A549 (cell line): ENCODE results near the gene GRID1. TPM values are rescaled to one million over a fixed set of nuclear protein-coding genes. Genes with fewer than 3 reads are reported as not detected.

Experiments used
- ATAC-seq, 2 experiments: fragments of 200-7000 bp in 1 of 2; fragments of >200 bp in 1 of 2; cut with Nextera tagmentation in 1 of 2; cut with Tn5 transposase in 1 of 2; 3 replicates each; pipeline versions ENCODE4 v1.8.0 to v1.9.1; 2018 to 2020; ENCODE audit warnings: mild to moderate bottlenecking in 1 of 2, moderate library complexity in 1 of 2
- CTCF ChIA-PET: fragments of 300-600 bp; sonication (Branson Sonifier 250); formaldehyde crosslinking; extraction: SDS; loops from one replicate; lab custom pipeline; 2021; ENCODE audit warnings: antibody characterized with exemption, inconsistent platforms; lab: Yijun Ruan, JAX
- POLR2A ChIA-PET: fragments of 350-600 bp; formaldehyde crosslinking; extraction: SDS; loops from one replicate; lab custom pipeline; 2021; ENCODE audit warnings: antibody characterized with exemption, inconsistent platforms; lab: Yijun Ruan, JAX
- DNase-seq, 2 experiments: peaks; one replicate each; pipeline versions ENCODE4 v3.0.0 to v3.0.0-alpha.2; 2011 to 2016; ENCODE audit warnings: low read depth in 1 of 2, low spot score in 1 of 2
- FAIRE-seq: peaks from 2 replicates; lab custom pipeline; 2011; peaks lifted over from hg19 to GRCh38; lab: Jason Lieb, UNC
- H3K27ac ChIP-seq, 2 experiments: fragments of >200 bp; sonication (Bioruptor Twin); formaldehyde crosslinking; 3 replicates each; pipeline ENCODE4 v1.5.1; 2016 to 2017
- H3K4me1 ChIP-seq: fragments of >200 bp; sonication (Bioruptor Twin); formaldehyde crosslinking; 3 replicates; pipeline ENCODE4 v1.6.1; 2016
- H3K4me2 ChIP-seq: fragments of >200 bp; sonication (Bioruptor Twin); formaldehyde crosslinking; 3 replicates; pipeline ENCODE4 v1.6.1; 2016
- H3K4me3 ChIP-seq: fragments of >200 bp; sonication (Bioruptor Twin); formaldehyde crosslinking; 3 replicates; pipeline ENCODE4 v1.5.1; 2016
- H3K9me3 ChIP-seq: fragments of >200 bp; sonication (Bioruptor Twin); formaldehyde crosslinking; 3 replicates; pipeline ENCODE4 v1.6.1; 2016
- CBX8 ChIP-seq: fragments of 200-600 bp; sonication (generic); IDR thresholded peaks from 2 replicates; pipeline ENCODE4 v1.6.1; 2016
- CTCF ChIP-seq: fragments of >200 bp; sonication (Bioruptor Twin); formaldehyde crosslinking; IDR thresholded peaks from 3 replicates; pipeline ENCODE4 v1.5.1; 2016
- EP300 ChIP-seq, 2 experiments: fragments of >200 bp; sonication (Bioruptor Twin); formaldehyde crosslinking; IDR thresholded peaks; 2 replicates in 1 of 2; 3 replicates in 1 of 2; pipeline ENCODE4 v1.6.1; 2016 to 2017
- FOSL2 ChIP-seq, 2 experiments: fragments of 450-650 bp in 1 of 2; fragments of >200 bp in 1 of 2; sonication (Bioruptor Twin) in 1 of 2; formaldehyde crosslinking; IDR thresholded peaks; 2 replicates each; pipeline versions ENCODE4 v1.5.0 to v1.6.1; 2016 to 2020; ENCODE audit warnings: mild to moderate bottlenecking in 1 of 2, moderate library complexity in 1 of 2
- GATA3 ChIP-seq: IDR thresholded peaks from 2 replicates; pipeline ENCODE4 v1.6.1; 2012; ENCODE audit warnings: borderline replicate concordance
- HDAC2 ChIP-seq: fragments of 200-600 bp; sonication (generic); IDR thresholded peaks from 2 replicates; pipeline ENCODE4 v1.6.1; 2016
- HOXA7 ChIP-seq: fragments of 250-450 bp; sonication (Bioruptor Pico); IDR thresholded peaks from 2 replicates; pipeline ENCODE4 v1.5.0; 2020; ENCODE audit warnings: mild to moderate bottlenecking, moderate library complexity
- HOXB13 ChIP-seq: fragments of 250-450 bp; sonication (Bioruptor Pico); IDR thresholded peaks from 2 replicates; pipeline ENCODE4 v1.5.0; 2020; ENCODE audit warnings: low read depth, mild to moderate bottlenecking, moderate library complexity
- JUN ChIP-seq, 2 experiments: fragments of >200 bp; sonication (Bioruptor Twin); formaldehyde crosslinking; IDR thresholded peaks; 2 replicates in 1 of 2; 3 replicates in 1 of 2; pipeline ENCODE4 v1.6.1; 2016 to 2017
- JUNB ChIP-seq: fragments of >200 bp; sonication (Bioruptor Twin); formaldehyde crosslinking; IDR thresholded peaks from 2 replicates; pipeline ENCODE4 v1.6.1; 2016
- KDM1A ChIP-seq: fragments of 200-600 bp; sonication (generic); IDR thresholded peaks from 2 replicates; pipeline ENCODE4 v1.6.1; 2016; ENCODE audit warnings: low read depth, mild to moderate bottlenecking
- MAFK ChIP-seq: fragments of 450-650 bp; IDR thresholded peaks from 2 replicates; pipeline ENCODE4 v1.6.1; 2014; ENCODE audit not compliant: partially characterized antibody
- NFE2L2 ChIP-seq: fragments of 150-350 bp; conservative IDR thresholded peaks from 2 replicates; pipeline ENCODE4 v1.6.1; 2014; ENCODE audit warnings: low read length
- NR3C1 ChIP-seq: fragments of >200 bp; sonication (Bioruptor Twin); formaldehyde crosslinking; IDR thresholded peaks from 3 replicates; pipeline ENCODE4 v1.6.1; 2017
- PBX3 ChIP-seq: IDR thresholded peaks from 2 replicates; pipeline ENCODE4 v1.6.1; 2012
- PHF8 ChIP-seq: fragments of 200-600 bp; sonication (generic); IDR thresholded peaks from 2 replicates; pipeline ENCODE4 v1.6.1; 2016; ENCODE audit warnings: low read depth, mild to moderate bottlenecking, antibody characterized with exemption, moderate library complexity, borderline replicate concordance
- POLR2A ChIP-seq: IDR thresholded peaks from 2 replicates; pipeline ENCODE4 v1.6.1; 2012; ENCODE audit warnings: mild to moderate bottlenecking, low read length
- RAD21 ChIP-seq, 2 experiments: fragments of >200 bp in 1 of 2; sonication (Bioruptor Twin) in 1 of 2; formaldehyde crosslinking in 1 of 2; IDR thresholded peaks in 1 of 2; conservative IDR thresholded peaks in 1 of 2; 2 replicates in 1 of 2; 3 replicates in 1 of 2; pipeline ENCODE4 v1.6.1; 2012 to 2018; ENCODE audit warnings: inconsistent platforms in 1 of 2
- RARB ChIP-seq: fragments of 250-450 bp; sonication (Bioruptor Pico); IDR thresholded peaks from 2 replicates; pipeline ENCODE4 v1.8.0; 2021; ENCODE audit warnings: mild to moderate bottlenecking, moderate library complexity
- SREBF2 ChIP-seq: fragments of 450-650 bp; IDR thresholded peaks from 2 replicates; pipeline ENCODE4 v1.6.1; 2014; ENCODE audit warnings: mild to moderate bottlenecking, moderate library complexity
- TP53 ChIP-seq: fragments of 250-450 bp; sonication (Bioruptor Pico); IDR thresholded peaks from 2 replicates; pipeline ENCODE4 v1.5.0; 2021; ENCODE audit warnings: mild to moderate bottlenecking, moderate library complexity
- USF2 ChIP-seq: fragments of 450-650 bp; IDR thresholded peaks from 2 replicates; pipeline ENCODE4 v1.6.1; 2014; ENCODE audit warnings: antibody characterized with exemption
- ZFP36 ChIP-seq: fragments of 450-650 bp; IDR thresholded peaks from 2 replicates; pipeline ENCODE4 v1.6.1; 2014; ENCODE audit warnings: borderline replicate concordance; ENCODE audit not compliant: partially characterized antibody
- ZNF302 ChIP-seq: fragments of 250-450 bp; sonication (Bioruptor Pico); IDR thresholded peaks from 2 replicates; pipeline ENCODE4 v1.9.0; 2021; ENCODE audit warnings: inconsistent platforms, mild to moderate bottlenecking, moderate library complexity
- ZSCAN20 ChIP-seq: fragments of 250-450 bp; sonication (Bioruptor Pico); IDR thresholded peaks from 2 replicates; pipeline ENCODE4 v1.8.0; 2022; ENCODE audit warnings: mild to moderate bottlenecking, moderate library complexity
- WGBS: methylation state at CpG from one replicate; pipeline ENCODE4 v1.1.6; 2017; ENCODE audit errors: missing lambda C conversion rate; 5-methylcytosine and 5-hydroxymethylcytosine counted together
- polyA plus RNA-seq, 4 experiments: library from polyadenylated mRNA; depleted of rRNA in 3 of 4; stranded (reverse); fragments of >200 nt; fragmentation: RNase III in 1 of 4; extraction: RNeasy Plus Mini Kit Qiagen cat#74134 plus additional on column Dnase treatment in 1 of 4; gene quantifications; 2 replicates in 3 of 4; 3 replicates in 1 of 4; pipeline ENCODE4 v1.2.3, GENCODE V29; 2011 to 2017
- TF ChIP-seq, protein P1 (sequence below): fragments of 250-450 bp; sonication (Bioruptor Pico); IDR thresholded peaks from 2 replicates; pipeline ENCODE4 v1.5.0; 2020; ENCODE audit warnings: low read depth, mild to moderate bottlenecking, moderate library complexity
- TF ChIP-seq, protein P2 (sequence below): IDR thresholded peaks from 2 replicates; pipeline ENCODE4 v1.6.1; 2012
- TF ChIP-seq, protein P3 (sequence below): fragments of >200 bp; sonication (Bioruptor Twin); formaldehyde crosslinking; IDR thresholded peaks from 3 replicates; pipeline ENCODE4 v1.6.1; 2016
- TF ChIP-seq, protein P4 (sequence below): IDR thresholded peaks from 2 replicates; pipeline ENCODE4 v1.6.1; 2012; ENCODE audit warnings: low read depth, borderline replicate concordance

GRID1 gene
- polyA plus RNA-seq, 2 of the 4 experiments (the other 2 are of a cell fraction) = 0.14 to 0.30 TPM

DNA sequence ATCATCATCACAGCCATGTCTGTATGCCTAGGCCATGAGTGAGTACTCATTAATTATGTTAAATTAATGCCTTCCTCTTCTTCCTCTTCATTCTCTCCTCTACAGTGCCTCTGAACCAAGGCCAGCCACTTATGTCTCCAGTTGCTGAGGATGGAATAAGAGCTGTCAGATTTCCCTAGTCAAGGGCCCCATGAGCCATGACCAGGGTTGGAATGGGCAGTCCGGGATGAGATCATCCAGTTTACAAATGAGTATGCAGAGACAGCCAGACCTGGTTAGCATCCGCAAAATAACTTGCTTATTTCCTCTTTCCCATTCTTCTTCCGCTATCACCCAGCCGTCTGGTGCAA lies 342.7 kb downstream of the GRID1 start:
- Histone ChIP-seq H3K4me3 (no peak overlapping the region), H3K4me2 (no peak overlapping the region), H3K9me3 (no peaks in the 10 kb centered on the region), H3K4me1 (no peaks in the 10 kb centered on the region), H3K27ac (no peak overlapping the region)
- WGBS = 76% methylated on average over 4 of the region's 4 CpGs
- DNase-seq (no peak), ATAC-seq (no peak), FAIRE-seq (no peak)
- POLR2A ChIA-PET = no interaction called here
- CTCF ChIA-PET = no interaction called here
- no peak for TF ChIP-seq FOSL2 (IDR thresholded peaks at IDR 0.05)
- TF ChIP-seq FOSL2 (CRISPR knock-in tag; IDR thresholded peaks at IDR 0.05) = no peak
- TF ChIP-seq CTCF = no peak
- TF ChIP-seq, protein P1, sequence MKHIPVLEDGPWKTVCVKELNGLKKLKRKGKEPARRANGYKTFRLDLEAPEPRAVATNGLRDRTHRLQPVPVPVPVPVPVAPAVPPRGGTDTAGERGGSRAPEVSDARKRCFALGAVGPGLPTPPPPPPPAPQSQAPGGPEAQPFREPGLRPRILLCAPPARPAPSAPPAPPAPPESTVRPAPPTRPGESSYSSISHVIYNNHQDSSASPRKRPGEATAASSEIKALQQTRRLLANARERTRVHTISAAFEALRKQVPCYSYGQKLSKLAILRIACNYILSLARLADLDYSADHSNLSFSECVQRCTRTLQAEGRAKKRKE (CRISPR knock-in tag) = no peak
- no peak for TF ChIP-seq RARB (CRISPR knock-in tag)
- no peak for TF ChIP-seq USF2
- TF ChIP-seq TP53 (CRISPR knock-in tag) = no peak
- no peak for TF ChIP-seq PBX3
- no peak for TF ChIP-seq KDM1A
- no peak for TF ChIP-seq RAD21 (conservative IDR thresholded peaks at IDR 0.05 in 1 of 2, IDR thresholded peaks at IDR 0.05 in 1 of 2)
- TF ChIP-seq PHF8 = no peak
- TF ChIP-seq JUN (IDR thresholded peaks at IDR 0.05) = no peak
- TF ChIP-seq, protein P2, sequence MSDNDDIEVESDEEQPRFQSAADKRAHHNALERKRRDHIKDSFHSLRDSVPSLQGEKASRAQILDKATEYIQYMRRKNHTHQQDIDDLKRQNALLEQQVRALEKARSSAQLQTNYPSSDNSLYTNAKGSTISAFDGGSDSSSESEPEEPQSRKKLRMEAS = no peak
- no peak for TF ChIP-seq CBX8
- TF ChIP-seq GATA3 = no peak
- no peak for TF ChIP-seq SREBF2
- TF ChIP-seq, protein P3, sequence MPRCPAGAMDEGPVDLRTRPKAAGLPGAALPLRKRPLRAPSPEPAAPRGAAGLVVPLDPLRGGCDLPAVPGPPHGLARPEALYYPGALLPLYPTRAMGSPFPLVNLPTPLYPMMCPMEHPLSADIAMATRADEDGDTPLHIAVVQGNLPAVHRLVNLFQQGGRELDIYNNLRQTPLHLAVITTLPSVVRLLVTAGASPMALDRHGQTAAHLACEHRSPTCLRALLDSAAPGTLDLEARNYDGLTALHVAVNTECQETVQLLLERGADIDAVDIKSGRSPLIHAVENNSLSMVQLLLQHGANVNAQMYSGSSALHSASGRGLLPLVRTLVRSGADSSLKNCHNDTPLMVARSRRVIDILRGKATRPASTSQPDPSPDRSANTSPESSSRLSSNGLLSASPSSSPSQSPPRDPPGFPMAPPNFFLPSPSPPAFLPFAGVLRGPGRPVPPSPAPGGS = no peak

DNA sequence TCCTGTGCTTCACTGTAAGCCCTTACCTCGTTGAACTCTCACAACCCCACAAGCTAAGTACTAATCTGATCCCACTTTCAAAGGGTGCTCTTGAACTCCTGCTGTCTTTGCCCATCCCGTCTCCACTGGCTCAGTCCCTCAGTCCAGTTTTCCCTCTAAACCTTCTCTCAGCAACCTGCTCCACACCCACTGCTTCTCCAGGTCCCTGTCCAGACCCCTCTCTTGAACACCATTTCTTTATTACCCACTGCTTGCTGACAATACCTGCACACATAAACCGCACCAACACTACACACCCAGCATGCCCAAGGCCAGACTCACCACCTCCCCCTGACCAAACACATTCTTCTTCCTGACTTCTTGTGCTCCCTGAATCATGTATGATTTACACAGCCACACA lies 343.3 kb downstream of the GRID1 start:
- Histone ChIP-seq H3K27ac (no peak overlapping the region), H3K4me1 (no peaks in the 10 kb centered on the region), H3K4me3 (no peak overlapping the region), H3K4me2 (no peak overlapping the region), H3K9me3 (no peaks in the 10 kb centered on the region)
- POLR2A ChIA-PET = no interaction called here
- 33% methylated on average over 3 of the region's 3 CpGs for WGBS
- ATAC-seq (no peak), DNase-seq (no peak), FAIRE-seq (no peak)
- TF ChIP-seq MAFK = no peak
- no peak for TF ChIP-seq HOXB13
- no peak for TF ChIP-seq HOXA7
- TF ChIP-seq POLR2A = no peak
- no peak for TF ChIP-seq HDAC2
- TF ChIP-seq NFE2L2 = no peak
- no peak for TF ChIP-seq NR3C1
- no peak for TF ChIP-seq FOSL2 (IDR thresholded peaks at IDR 0.05)
- TF ChIP-seq FOSL2 (CRISPR knock-in tag; IDR thresholded peaks at IDR 0.05) = no peak
- no peak for TF ChIP-seq ZNF302 (CRISPR knock-in tag)
- no peak for TF ChIP-seq EP300 (IDR thresholded peaks at IDR 0.05)
- TF ChIP-seq ZFP36 = no peak
- no peak for TF ChIP-seq ZSCAN20 (CRISPR knock-in tag)
- TF ChIP-seq JUNB = no peak
- TF ChIP-seq CBX8 = no peak
- TF ChIP-seq, protein P4, sequence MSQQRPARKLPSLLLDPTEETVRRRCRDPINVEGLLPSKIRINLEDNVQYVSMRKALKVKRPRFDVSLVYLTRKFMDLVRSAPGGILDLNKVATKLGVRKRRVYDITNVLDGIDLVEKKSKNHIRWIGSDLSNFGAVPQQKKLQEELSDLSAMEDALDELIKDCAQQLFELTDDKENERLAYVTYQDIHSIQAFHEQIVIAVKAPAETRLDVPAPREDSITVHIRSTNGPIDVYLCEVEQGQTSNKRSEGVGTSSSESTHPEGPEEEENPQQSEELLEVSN = no peak
- CTCF ChIA-PET = no interaction called here
